Sigmoid colon (tissue), 4 donors: ENCODE data around the gene SIPA1.

Experiments
- CTCF ChIP-seq, 4 experiments: fragments of 450-650 bp in 3 of 4; fragments of 200-600 bp in 1 of 4; IDR thresholded peaks; one replicate each; pipeline ENCODE4 v1.5.1; 2016 to 2019; ENCODE audit warnings: antibody characterized with exemption in 4 of 4, mild to moderate bottlenecking in 3 of 4, moderate library complexity in 2 of 4
- POLR2A ChIP-seq, 2 donors: fragments of 450-650 bp; IDR thresholded peaks; one replicate each; pipeline ENCODE4 v1.6.1; 2016; ENCODE audit warnings: antibody characterized with exemption in 2 of 2, mild to moderate bottlenecking in 2 of 2, moderate library complexity in 2 of 2
- POLR2AphosphoS5 ChIP-seq, 4 donors: sonication (generic); formaldehyde crosslinking; IDR thresholded peaks; one replicate each; pipeline ENCODE4 v1.6.1; 2017; ENCODE audit warnings: antibody characterized with exemption in 4 of 4

- TF ChIP-seq POLR2A (IDR thresholded peaks at IDR 0.05) (no peak), CTCF (IDR thresholded peaks at IDR 0.05) (no peak), POLR2AphosphoS5 (IDR thresholded peaks at IDR 0.05) (no peak)
Observed at GRCh38 chr11:65634905-65635731, 2.8 kb upstream of the SIPA1 start.
